Smooth muscle cell (in vitro differentiated cells): ENCODE measurements around the gene RNASEH2B. TPM values are rescaled to one million over a fixed set of nuclear protein-coding genes. Genes with fewer than 3 reads are reported as not detected.

Experiments
- DNase-seq: peaks from one replicate; lab custom pipeline; 2025; ENCODE audit not compliant: unreplicated experiment; lab: John Stamatoyannopoulos, UW
- H2AFZ ChIP-seq: fragments of 200-600 bp; sonication (generic); 2 replicates; pipeline ENCODE4 v1.6.0; 2016; ENCODE audit warnings: antibody characterized with exemption, low read depth, mild to moderate bottlenecking
- H3F3A ChIP-seq: fragments of 200-600 bp; sonication (generic); 2 replicates; pipeline ENCODE4 v1.6.0; 2017; ENCODE audit warnings: antibody characterized with exemption, low read depth
- H3K27ac ChIP-seq: fragments of 200-600 bp; sonication (generic); 2 replicates; pipeline ENCODE4 v1.5.1; 2016; ENCODE audit warnings: low read depth, mild to moderate bottlenecking
- H3K27me3 ChIP-seq: fragments of 200-600 bp; sonication (generic); 2 replicates; pipeline ENCODE4 v1.6.1; 2016; ENCODE audit warnings: low read depth, mild to moderate bottlenecking
- H3K36me3 ChIP-seq: fragments of 200-600 bp; sonication (generic); 2 replicates; pipeline ENCODE4 v1.5.1; 2016; ENCODE audit warnings: low read depth
- H3K4me1 ChIP-seq: fragments of 200-600 bp; sonication (generic); 2 replicates; pipeline ENCODE4 v1.5.1; 2016; ENCODE audit warnings: low read depth
- H3K4me2 ChIP-seq: fragments of 200-600 bp; sonication (generic); 2 replicates; pipeline ENCODE4 v1.6.0; 2016; ENCODE audit warnings: mild to moderate bottlenecking
- H3K4me3 ChIP-seq: fragments of 200-600 bp; sonication (generic); 2 replicates; pipeline ENCODE4 v1.5.1; 2016; ENCODE audit warnings: mild to moderate bottlenecking
- H3K79me2 ChIP-seq: fragments of 200-600 bp; sonication (generic); 2 replicates; pipeline ENCODE4 v1.6.0; 2016; ENCODE audit warnings: low read depth, mild to moderate bottlenecking
- H3K9ac ChIP-seq: fragments of 200-600 bp; sonication (generic); 2 replicates; pipeline ENCODE4 v1.6.0; 2016; ENCODE audit warnings: low read depth
- H3K9me3 ChIP-seq: fragments of 200-600 bp; sonication (generic); replicated peaks from 2 replicates; pipeline ENCODE4 v1.5.1; 2016; ENCODE audit warnings: low read depth
- H4K20me1 ChIP-seq: fragments of 200-600 bp; sonication (generic); 2 replicates; pipeline ENCODE4 v1.6.0; 2016; ENCODE audit warnings: low read depth
- CTCF ChIP-seq: fragments of 200-600 bp; sonication (generic); IDR thresholded peaks from 2 replicates; pipeline ENCODE4 v1.5.1; 2017; ENCODE audit warnings: borderline replicate concordance, mild to moderate bottlenecking, antibody characterized with exemption; ENCODE audit not compliant: insufficient read depth, poor library complexity, severe bottlenecking
- WGBS: methylation state at CpG from one replicate; pipeline ENCODE4 v1.1.7; 2016; ENCODE audit warnings: low lambda C conversion rate; 5-methylcytosine and 5-hydroxymethylcytosine counted together
- polyA plus RNA-seq: library from polyadenylated mRNA; unstranded; fragments of >200 nt; fragmentation: Nextera tagmentation; extraction: Ambion mirVana; gene quantifications from 2 replicates; pipeline ENCODE4 v1.2.1, GENCODE V29; 2016
- total RNA-seq: library from RNA; depleted of rRNA; stranded (reverse); fragments of >200 nt; gene quantifications from 2 replicates; pipeline ENCODE4 v1.2.3, GENCODE V29; 2014

RNASEH2B gene
- total and polyA plus RNA-seq, 2 experiments from 2014 or later: 16.1 to 18.9 TPM

GRCh38 chr13:50888362-50888761 lies 21.2 kb upstream of the RNASEH2B start:
- H4K20me1 ChIP-seq: no peaks in the 10 kb centered on the region
- WGBS: 92% methylated on average over 1 of the region's 1 CpG
- DNase-seq: no peak
- no peaks in the 10 kb centered on the region for H3K79me2 ChIP-seq
- no peaks in the 10 kb centered on the region for H3K27me3 ChIP-seq
- H3K9ac ChIP-seq: no peak overlapping the region
- H3K9me3 ChIP-seq: no peaks in the 10 kb centered on the region
- H3K4me3 ChIP-seq: no peak overlapping the region
- H3K4me1 ChIP-seq: no peaks in the 10 kb centered on the region
- H3K36me3 ChIP-seq: no peaks in the 10 kb centered on the region
- H3K4me2 ChIP-seq: no peak overlapping the region
- no peak overlapping the region for H3K27ac ChIP-seq
- H2AFZ ChIP-seq: no peak overlapping the region
- no peak for TF ChIP-seq CTCF
- no peaks in the 10 kb centered on the region for H3F3A ChIP-seq

DNA sequence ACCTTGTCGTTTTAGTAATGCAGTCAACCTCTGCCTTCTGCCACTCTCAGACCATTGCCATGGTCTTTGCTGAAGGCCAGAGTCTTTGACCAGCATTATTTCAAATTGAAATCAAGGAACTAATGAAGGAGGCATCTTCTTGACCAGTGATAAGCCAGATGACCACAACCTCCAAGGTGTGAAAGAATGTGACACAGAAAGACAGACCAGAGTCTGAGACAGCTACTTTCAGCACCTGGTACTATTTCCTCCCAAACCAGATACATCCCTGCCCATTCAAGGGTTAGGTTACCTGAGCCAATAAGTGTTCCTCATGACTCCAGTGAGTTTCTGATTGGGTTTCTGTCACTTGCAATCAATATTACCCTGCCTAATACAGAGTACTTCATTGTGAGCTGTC lies 20.3 kb upstream of the RNASEH2B start:
- H4K20me1 ChIP-seq: no peaks in the 10 kb centered on the region
- 80% methylated on average over 1 of the region's 1 CpG for WGBS
- H3K4me1 ChIP-seq: no peaks in the 10 kb centered on the region
- no peak overlapping the region for H3K27ac ChIP-seq
- H2AFZ ChIP-seq: no peak overlapping the region
- no peak for TF ChIP-seq CTCF
- H3F3A ChIP-seq: no peaks in the 10 kb centered on the region
- no peak for DNase-seq
- no peak overlapping the region for H3K4me3 ChIP-seq
- H3K79me2 ChIP-seq: no peaks in the 10 kb centered on the region
- H3K27me3 ChIP-seq: no peaks in the 10 kb centered on the region
- no peak overlapping the region for H3K4me2 ChIP-seq
- no peaks in the 10 kb centered on the region for H3K36me3 ChIP-seq
- no peak overlapping the region for H3K9ac ChIP-seq
- H3K9me3 ChIP-seq: no peaks in the 10 kb centered on the region

GRCh38 chr13:50891206-50891605 lies 18.4 kb upstream of the RNASEH2B start:
- TF ChIP-seq CTCF: no peak
- Histone ChIP-seq H4K20me1 (no peaks in the 10 kb centered on the region), H3K36me3 (no peaks in the 10 kb centered on the region), H3F3A (no peaks in the 10 kb centered on the region), H3K27ac (no peak overlapping the region), H3K9ac (no peak overlapping the region), H3K4me3 (no peak overlapping the region), H3K4me1 (no peaks in the 10 kb centered on the region), H3K79me2 (no peaks in the 10 kb centered on the region), H3K4me2 (no peak overlapping the region), H2AFZ (no peak overlapping the region), H3K27me3 (no peaks in the 10 kb centered on the region), H3K9me3 (no peaks in the 10 kb centered on the region)
- no peak for DNase-seq

- H3K4me1 ChIP-seq: no peaks in the 10 kb centered on the region
- H3K79me2 ChIP-seq: no peaks in the 10 kb centered on the region
- H2AFZ ChIP-seq: no peak overlapping the region
- H3K9me3 ChIP-seq: no peaks in the 10 kb centered on the region
- no peak for TF ChIP-seq CTCF
- no peaks in the 10 kb centered on the region for H4K20me1 ChIP-seq
- WGBS: 82% methylated on average over 7 of the region's 7 CpGs
- H3F3A ChIP-seq: no peaks in the 10 kb centered on the region
- H3K27me3 ChIP-seq: no peaks in the 10 kb centered on the region
- no peak overlapping the region for H3K9ac ChIP-seq
- no peak overlapping the region for H3K4me3 ChIP-seq
- H3K36me3 ChIP-seq: no peaks in the 10 kb centered on the region
- H3K27ac ChIP-seq: no peak overlapping the region
- no peak overlapping the region for H3K4me2 ChIP-seq
- DNase-seq: no peak
These were observed 17.2 kb upstream of the RNASEH2B start for GRCh38 chr13:50892210-50892944.
